ENCODE results near the gene HECTD3. TPM values are rescaled to one million over a fixed set of nuclear protein-coding genes. Genes with fewer than 3 reads are reported as not detected.

Gene HECTD3
- total RNA-seq, 2 experiments from 2014 or later, result 13.3 to 30.1 TPM

DNA sequence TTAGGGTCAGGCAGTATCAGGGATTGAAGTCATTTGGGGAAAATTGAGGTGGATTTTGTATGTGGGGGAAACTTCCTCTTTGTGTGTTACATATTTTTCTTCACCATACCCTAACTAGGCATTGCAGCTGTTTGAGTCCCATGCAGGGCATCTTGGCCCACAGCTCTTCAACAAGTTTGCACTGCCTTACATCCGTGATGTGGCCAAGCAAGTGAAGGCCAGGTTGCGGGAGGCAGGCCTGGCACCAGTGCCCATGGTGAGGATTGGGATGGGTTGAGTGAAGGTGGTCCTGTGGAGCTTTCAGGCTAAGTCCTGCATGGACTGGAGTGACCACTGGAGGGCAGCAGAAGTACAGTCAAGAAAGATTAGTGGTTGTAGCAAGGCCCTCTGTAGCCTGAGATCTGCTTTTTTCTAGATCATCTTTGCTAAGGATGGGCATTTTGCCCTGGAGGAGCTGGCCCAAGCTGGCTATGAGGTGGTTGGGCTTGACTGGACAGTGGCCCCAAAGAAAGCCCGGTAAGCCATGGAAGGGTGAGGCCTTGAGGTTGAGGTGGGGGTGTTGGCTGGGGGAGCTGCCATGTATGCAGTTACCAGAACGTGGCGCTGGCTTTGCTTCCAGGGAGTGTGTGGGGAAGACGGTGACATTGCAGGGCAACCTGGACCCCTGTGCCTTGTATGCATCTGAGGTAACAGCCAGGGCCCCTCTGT is 3.4 kb upstream of the HECTD3 start:
- no peak overlapping the region for H3K4me3 ChIP-seq (ENCODE audit: low read depth, low read length, poor library complexity, severe bottlenecking)
- TF ChIP-seq, protein P1, sequence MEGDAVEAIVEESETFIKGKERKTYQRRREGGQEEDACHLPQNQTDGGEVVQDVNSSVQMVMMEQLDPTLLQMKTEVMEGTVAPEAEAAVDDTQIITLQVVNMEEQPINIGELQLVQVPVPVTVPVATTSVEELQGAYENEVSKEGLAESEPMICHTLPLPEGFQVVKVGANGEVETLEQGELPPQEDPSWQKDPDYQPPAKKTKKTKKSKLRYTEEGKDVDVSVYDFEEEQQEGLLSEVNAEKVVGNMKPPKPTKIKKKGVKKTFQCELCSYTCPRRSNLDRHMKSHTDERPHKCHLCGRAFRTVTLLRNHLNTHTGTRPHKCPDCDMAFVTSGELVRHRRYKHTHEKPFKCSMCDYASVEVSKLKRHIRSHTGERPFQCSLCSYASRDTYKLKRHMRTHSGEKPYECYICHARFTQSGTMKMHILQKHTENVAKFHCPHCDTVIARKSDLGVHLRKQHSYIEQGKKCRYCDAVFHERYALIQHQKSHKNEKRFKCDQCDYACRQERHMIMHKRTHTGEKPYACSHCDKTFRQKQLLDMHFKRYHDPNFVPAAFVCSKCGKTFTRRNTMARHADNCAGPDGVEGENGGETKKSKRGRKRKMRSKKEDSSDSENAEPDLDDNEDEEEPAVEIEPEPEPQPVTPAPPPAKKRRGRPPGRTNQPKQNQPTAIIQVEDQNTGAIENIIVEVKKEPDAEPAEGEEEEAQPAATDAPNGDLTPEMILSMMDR (conservative IDR thresholded peaks at IDR 0.05; ENCODE audit: low read length), result peak; percentile 94
- no peak for TF ChIP-seq EZH2phosphoT487 (IDR thresholded peaks at IDR 0.05; ENCODE audit: borderline replicate concordance, low read depth, low read length)
- H4K20me1 ChIP-seq (ENCODE audit: insufficient read depth, low read length), result no peaks in the 10 kb centered on the region
- H3K4me1 ChIP-seq (ENCODE audit: insufficient read depth, low read length, poor library complexity, severe bottlenecking), result peaks cover 20% of the 10 kb centered on the region
- peak overlapping the region; percentile 7; the same call in 1 of the 2 replicates for H3K4me2 ChIP-seq (ENCODE audit: low read length)
- CTCF ChIA-PET (ENCODE audit: unreplicated experiment), result interaction anchor here (1.3 kb wide), 2 partner anchors 284 to 289 kb away, joined by 4 read pairs; no protein-coding TSS in a partner anchor
- peaks cover 6% of the 10 kb centered on the region; the same call in 1 of the 2 replicates for H3K79me2 ChIP-seq (ENCODE audit: insufficient read depth, low read depth, low read length)
- no TSS peak for BruUV-seq (replicated peaks)
- no peak overlapping the region for H2AFZ ChIP-seq (ENCODE audit: low read length)
- intact Hi-C loops (cut with micrococcal nuclease; ENCODE audit: unreplicated experiment), result loop anchor here (1.0 to 5.0 kb wide), 4 partner anchors 193 to 479 kb away; partner anchors contain the start of gene ZSWIM5
- H3K9me3 ChIP-seq (ENCODE audit: low read length), result no peaks in the 10 kb centered on the region
- POLR2A ChIA-PET, result interaction anchor here (0.9 to 1.5 kb wide), 3 partner anchors 224 to 289 kb away, joined by 4 to 9 read pairs (median 4); no protein-coding TSS in a partner anchor
- H3K36me3 ChIP-seq (ENCODE audit: insufficient read depth, low read length), result no peaks in the 10 kb centered on the region; the same call in 1 of the 2 replicates
- peak; percentile 84 for DNase-seq (ENCODE audit: low spot score)
- H3K27ac ChIP-seq (ENCODE audit: low read depth, low read length, poor library complexity, severe bottlenecking), result no peak overlapping the region
- no peaks in the 10 kb centered on the region for H3K9me2 ChIP-seq (ENCODE audit: insufficient read depth, low read length)

DNA sequence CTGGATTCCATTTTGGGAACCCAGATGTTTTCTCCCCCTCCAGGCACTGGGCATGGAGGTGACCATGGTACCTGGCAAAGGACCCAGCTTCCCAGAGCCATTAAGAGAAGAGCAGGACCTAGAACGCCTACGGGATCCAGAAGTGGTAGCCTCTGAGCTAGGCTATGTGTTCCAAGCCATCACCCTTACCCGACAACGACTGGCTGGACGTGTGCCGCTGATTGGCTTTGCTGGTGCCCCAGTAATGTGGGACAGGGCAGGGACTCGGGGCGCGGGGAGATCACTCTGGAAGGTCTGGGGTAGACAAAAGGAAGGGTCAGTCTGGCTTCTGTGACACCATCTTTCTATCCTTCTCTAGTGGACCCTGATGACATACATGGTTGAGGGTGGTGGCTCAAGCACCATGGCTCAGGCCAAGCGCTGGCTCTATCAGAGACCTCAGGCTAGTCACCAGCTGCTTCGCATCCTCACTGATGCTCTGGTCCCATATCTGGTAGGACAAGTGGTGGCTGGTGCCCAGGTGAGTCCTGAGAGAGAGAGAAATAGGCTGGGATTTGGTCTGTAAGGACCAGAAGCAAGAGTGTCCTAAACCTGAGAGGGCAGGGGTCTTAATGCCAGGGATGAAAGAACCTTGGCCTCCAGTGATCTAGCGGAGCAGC is 2.6 kb upstream of the HECTD3 start:
- Histone ChIP-seq H3K9me3 (ENCODE audit: low read length) (no peaks in the 10 kb centered on the region), H4K20me1 (ENCODE audit: insufficient read depth, low read length) (no peaks in the 10 kb centered on the region), H3K9me2 (ENCODE audit: insufficient read depth, low read length) (no peaks in the 10 kb centered on the region), H2AFZ (ENCODE audit: low read length) (no peak overlapping the region), H3K4me2 (ENCODE audit: low read length) (peak overlapping the region; percentile 80), H3K4me3 (ENCODE audit: low read depth, low read length, poor library complexity, severe bottlenecking) (peak overlapping the region; percentile 83), H3K79me2 (ENCODE audit: insufficient read depth, low read depth, low read length) (peaks cover 6% of the 10 kb centered on the region; the same call in 1 of the 2 replicates), H3K36me3 (ENCODE audit: insufficient read depth, low read length) (no peaks in the 10 kb centered on the region; the same call in 1 of the 2 replicates), H3K27ac (ENCODE audit: low read depth, low read length, poor library complexity, severe bottlenecking) (no peak overlapping the region), H3K4me1 (ENCODE audit: insufficient read depth, low read length, poor library complexity, severe bottlenecking) (peaks cover 20% of the 10 kb centered on the region)
- no TSS peak for BruUV-seq (replicated peaks)
- no peak for DNase-seq (ENCODE audit: low spot score)
- CTCF ChIA-PET (ENCODE audit: unreplicated experiment), result interaction anchor here (1.3 kb wide), 2 partner anchors 285 to 290 kb away, joined by 4 read pairs; no protein-coding TSS in a partner anchor
- intact Hi-C loops (cut with micrococcal nuclease; ENCODE audit: unreplicated experiment), result loop anchor here (1.0 to 5.0 kb wide), 5 partner anchors 194 to 480 kb away; partner anchors contain the start of genes RNU5D-1 and ZSWIM5
- no peak for TF ChIP-seq EZH2phosphoT487 (IDR thresholded peaks at IDR 0.05; ENCODE audit: borderline replicate concordance, low read depth, low read length)
- TF ChIP-seq, protein P1 (conservative IDR thresholded peaks at IDR 0.05; ENCODE audit: low read length), result no peak
- POLR2A ChIA-PET, result interaction anchor here (0.9 to 2.4 kb wide), 4 partner anchors 224 to 292 kb away, joined by 4 to 6 read pairs (median 4); no protein-coding TSS in a partner anchor

All from OCI-LY7 (cell line).